Neural cell (in vitro differentiated cells): Measurements from ENCODE around the gene CRIP1.

Experiments used
- EP300 ChIP-seq: fragments of 450-650 bp; conservative IDR thresholded peaks from 2 replicates; pipeline ENCODE4 v1.6.1; 2014; ENCODE audit warnings: antibody characterized with exemption, mild to moderate bottlenecking, moderate library complexity; ENCODE audit not compliant: poor library complexity, severe bottlenecking
- EZH2 ChIP-seq: fragments of 200-600, 300-800 bp; shearing (Covaris generic), sonication (generic); IDR thresholded peaks from 2 replicates; pipeline ENCODE4 v1.6.1; 2014; ENCODE audit warnings: antibody characterized with exemption, low read length, borderline replicate concordance, mild to moderate bottlenecking; ENCODE audit not compliant: insufficient read depth, poor library complexity, severe bottlenecking
- MXI1 ChIP-seq: fragments of 450-650 bp; conservative IDR thresholded peaks from 2 replicates; pipeline ENCODE4 v1.6.1; 2014; ENCODE audit warnings: antibody characterized with exemption, mild to moderate bottlenecking; ENCODE audit not compliant: poor library complexity, severe bottlenecking
- POLR2AphosphoS5 ChIP-seq: IDR thresholded peaks from 2 replicates; pipeline ENCODE4 v1.6.1; 2012
- TF ChIP-seq, protein P1 (sequence below): fragments of 450-650 bp; IDR thresholded peaks from 2 replicates; pipeline ENCODE4 v1.5.1; 2014; ENCODE audit warnings: antibody characterized with exemption, mild to moderate bottlenecking, moderate library complexity; ENCODE audit not compliant: poor library complexity, severe bottlenecking
- TF ChIP-seq, protein P2 (sequence below): IDR thresholded peaks from 2 replicates; pipeline ENCODE4 v1.6.1; 2012; ENCODE audit warnings: borderline replicate concordance

DNA sequence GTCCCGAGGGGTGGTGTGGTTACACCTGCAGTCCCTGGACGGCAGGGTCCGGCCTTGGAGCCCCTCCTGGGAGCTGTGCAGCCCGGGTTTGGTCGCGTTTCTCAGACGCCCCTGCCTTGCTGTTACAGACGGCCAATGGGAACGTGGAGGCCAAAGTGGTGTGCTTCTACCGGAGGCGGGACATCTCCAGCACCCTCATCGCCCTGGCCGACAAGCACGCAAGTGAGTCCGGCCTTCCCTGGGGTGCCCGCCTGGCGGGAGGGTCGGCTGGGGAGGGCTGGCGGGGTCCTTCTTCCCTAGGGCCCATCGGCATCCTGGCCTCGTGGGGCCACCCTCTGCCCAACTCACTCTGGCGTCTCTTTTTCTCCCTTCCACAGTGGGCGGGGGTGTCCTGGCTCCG, 41.4 kb upstream of the CRIP1 start:
- TF ChIP-seq POLR2AphosphoS5 (no peak), EZH2 (no peak), EP300 (no peak), MXI1 (no peak)
- TF ChIP-seq, protein P1, sequence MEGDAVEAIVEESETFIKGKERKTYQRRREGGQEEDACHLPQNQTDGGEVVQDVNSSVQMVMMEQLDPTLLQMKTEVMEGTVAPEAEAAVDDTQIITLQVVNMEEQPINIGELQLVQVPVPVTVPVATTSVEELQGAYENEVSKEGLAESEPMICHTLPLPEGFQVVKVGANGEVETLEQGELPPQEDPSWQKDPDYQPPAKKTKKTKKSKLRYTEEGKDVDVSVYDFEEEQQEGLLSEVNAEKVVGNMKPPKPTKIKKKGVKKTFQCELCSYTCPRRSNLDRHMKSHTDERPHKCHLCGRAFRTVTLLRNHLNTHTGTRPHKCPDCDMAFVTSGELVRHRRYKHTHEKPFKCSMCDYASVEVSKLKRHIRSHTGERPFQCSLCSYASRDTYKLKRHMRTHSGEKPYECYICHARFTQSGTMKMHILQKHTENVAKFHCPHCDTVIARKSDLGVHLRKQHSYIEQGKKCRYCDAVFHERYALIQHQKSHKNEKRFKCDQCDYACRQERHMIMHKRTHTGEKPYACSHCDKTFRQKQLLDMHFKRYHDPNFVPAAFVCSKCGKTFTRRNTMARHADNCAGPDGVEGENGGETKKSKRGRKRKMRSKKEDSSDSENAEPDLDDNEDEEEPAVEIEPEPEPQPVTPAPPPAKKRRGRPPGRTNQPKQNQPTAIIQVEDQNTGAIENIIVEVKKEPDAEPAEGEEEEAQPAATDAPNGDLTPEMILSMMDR, result no peak
- TF ChIP-seq, protein P2, sequence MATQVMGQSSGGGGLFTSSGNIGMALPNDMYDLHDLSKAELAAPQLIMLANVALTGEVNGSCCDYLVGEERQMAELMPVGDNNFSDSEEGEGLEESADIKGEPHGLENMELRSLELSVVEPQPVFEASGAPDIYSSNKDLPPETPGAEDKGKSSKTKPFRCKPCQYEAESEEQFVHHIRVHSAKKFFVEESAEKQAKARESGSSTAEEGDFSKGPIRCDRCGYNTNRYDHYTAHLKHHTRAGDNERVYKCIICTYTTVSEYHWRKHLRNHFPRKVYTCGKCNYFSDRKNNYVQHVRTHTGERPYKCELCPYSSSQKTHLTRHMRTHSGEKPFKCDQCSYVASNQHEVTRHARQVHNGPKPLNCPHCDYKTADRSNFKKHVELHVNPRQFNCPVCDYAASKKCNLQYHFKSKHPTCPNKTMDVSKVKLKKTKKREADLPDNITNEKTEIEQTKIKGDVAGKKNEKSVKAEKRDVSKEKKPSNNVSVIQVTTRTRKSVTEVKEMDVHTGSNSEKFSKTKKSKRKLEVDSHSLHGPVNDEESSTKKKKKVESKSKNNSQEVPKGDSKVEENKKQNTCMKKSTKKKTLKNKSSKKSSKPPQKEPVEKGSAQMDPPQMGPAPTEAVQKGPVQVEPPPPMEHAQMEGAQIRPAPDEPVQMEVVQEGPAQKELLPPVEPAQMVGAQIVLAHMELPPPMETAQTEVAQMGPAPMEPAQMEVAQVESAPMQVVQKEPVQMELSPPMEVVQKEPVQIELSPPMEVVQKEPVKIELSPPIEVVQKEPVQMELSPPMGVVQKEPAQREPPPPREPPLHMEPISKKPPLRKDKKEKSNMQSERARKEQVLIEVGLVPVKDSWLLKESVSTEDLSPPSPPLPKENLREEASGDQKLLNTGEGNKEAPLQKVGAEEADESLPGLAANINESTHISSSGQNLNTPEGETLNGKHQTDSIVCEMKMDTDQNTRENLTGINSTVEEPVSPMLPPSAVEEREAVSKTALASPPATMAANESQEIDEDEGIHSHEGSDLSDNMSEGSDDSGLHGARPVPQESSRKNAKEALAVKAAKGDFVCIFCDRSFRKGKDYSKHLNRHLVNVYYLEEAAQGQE, result no peak
